ENCODE measurements around the gene ARHGDIB.

ARHGDIB gene

DNA sequence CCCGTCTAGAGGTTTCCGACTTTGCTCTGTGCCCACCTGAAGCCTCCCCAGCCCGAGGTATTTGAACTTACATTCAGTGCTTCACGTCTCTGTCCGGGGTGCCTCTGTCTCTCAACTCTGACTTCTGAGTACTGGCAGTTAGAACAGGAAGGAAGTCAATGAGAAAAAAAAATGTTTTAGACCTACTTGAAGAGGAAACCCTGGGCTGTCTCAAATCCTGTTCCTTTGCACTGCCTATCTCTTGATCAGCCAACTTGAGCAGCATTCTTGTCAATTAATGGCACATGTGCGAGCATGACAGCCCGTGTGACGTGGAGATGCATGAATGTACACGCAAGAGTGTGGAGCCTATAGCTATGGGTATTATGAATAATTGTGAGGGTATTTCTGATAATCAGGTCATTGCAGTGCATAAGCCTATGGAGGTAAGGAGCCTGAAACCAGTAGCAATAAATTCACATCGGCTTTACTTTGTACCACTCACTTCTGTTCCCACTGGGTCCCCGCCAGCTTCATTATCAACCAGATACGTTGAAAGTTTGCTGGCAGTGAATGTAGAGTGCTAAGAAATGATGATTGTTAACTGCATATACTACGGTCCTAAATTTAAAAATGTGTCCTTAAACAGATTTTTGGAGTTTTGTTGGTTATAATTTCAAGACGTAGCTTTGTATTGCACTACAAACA lies at the start of gene ARHGDIB:
TSS of gene ARHGDIB (minus strand) at position 136 of the 687 bp plus-strand sequence. CDS start 10,889 bp downstream, outside the sequence.
- DNase-seq, result peak; percentile 95

DNA sequence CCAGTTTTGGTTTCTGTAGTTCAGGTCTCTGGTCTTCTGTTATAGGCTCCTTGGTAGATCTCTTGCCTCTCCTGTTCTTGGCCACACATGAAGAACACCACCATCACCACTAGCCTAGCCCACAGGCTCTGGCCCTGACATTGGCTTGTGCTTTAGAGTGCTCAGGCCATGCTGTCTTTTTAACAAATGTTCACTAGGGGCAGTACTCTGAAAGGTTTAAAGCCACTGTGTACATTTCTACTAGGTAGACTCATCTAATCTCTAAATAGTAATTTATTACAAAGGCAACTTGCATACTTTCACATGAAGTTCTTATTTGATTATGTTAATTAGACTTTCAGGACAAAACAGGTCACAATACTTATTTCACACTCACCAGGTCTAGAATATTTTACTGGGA lies 49.8 kb upstream of the ARHGDIB start:
- DNase-seq, result no peak

DNA sequence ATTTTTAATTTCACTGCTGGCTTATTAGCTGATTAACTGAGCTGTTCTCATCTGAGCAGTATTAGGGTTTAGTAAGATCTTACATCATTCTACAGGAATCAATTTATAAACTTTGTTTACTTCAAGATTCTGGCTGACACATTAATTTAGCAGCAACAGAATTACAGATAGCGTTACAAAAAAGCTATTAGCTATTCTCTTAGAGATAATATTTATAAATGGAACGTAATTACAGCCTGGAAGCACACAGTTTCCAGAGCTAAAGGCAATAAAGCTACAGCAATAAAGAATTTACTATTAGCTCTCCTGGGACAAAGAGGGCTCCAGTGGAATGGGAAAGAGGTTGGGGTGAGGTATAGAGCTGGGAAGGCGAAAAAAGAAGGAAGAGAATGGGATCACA lies 46.1 kb upstream of the ARHGDIB start:
- DNase-seq, result no peak

DNA sequence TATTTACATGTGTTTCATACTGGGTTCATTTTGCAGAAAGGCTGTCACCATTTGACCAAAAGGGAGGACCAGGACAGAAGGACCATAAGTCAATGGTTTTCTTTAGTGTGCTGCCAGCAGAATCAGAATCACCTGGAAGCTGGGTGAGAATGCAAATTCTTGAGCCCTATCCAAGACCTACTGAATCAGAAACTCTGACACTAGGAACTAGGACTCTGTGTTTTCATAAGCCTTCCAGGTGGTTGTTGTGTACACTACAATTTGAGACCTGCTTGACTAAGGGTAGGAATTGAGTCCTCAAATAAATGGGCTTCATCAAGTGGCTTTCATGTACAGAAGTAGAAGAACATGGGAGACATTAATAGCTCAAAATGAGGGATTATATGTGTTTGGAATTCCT lies 43.7 kb upstream of the ARHGDIB start:
- DNase-seq, result no peak

DNA sequence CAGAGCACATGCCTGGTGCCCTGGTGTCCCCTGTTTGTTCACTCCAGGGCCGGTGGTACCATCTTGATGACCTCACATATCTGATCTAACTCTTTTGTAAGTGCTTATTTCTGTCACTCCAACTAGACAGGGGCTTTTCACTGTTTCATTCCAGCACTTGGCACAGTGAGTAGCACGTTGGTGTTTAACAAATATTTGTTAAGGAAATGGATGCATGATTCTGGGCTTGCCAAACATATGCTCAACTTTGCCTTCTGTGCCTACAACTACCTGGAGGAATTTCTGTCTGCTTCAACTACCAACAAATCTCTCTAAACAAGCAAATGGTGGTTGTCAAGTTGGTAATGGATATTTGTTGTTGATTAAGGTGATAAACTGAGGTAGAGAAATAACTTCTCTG lies 43.0 kb upstream of the ARHGDIB start:
- no peak for DNase-seq

GRCh38 chr12:15001733-15002382 lies 40.5 kb upstream of the ARHGDIB start:
- no peak for DNase-seq

- DNase-seq, result no peak
These were observed 39.2 kb upstream of the ARHGDIB start for GRCh38 chr12:15000575-15000974.

GRCh38 chr12:14999695-15000365 lies 38.4 kb upstream of the ARHGDIB start:
- DNase-seq, result no peak

- no peak for DNase-seq
These were observed 37.8 kb upstream of the ARHGDIB start for GRCh38 chr12:14999021-14999694.

DNA sequence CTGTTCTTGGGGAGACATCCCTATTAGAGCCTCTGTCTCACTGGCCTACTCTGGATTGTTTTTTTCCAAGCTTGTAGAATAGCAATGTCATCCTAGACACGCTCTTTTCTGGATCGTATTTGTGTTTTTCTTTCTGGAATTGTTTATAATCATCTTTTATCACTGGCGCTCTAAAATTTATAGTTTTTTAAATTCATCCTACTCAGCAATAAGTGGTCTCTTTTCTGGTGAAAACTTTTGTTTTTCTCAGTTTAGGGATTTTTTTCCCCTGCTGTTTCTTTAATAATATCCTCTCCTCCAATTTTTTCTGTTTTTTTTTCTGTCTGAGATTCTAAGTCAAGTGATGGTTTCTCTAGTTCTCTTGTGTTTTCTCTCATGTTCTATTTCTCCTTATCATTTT lies 36.6 kb upstream of the ARHGDIB start:
- no peak for DNase-seq

DNA sequence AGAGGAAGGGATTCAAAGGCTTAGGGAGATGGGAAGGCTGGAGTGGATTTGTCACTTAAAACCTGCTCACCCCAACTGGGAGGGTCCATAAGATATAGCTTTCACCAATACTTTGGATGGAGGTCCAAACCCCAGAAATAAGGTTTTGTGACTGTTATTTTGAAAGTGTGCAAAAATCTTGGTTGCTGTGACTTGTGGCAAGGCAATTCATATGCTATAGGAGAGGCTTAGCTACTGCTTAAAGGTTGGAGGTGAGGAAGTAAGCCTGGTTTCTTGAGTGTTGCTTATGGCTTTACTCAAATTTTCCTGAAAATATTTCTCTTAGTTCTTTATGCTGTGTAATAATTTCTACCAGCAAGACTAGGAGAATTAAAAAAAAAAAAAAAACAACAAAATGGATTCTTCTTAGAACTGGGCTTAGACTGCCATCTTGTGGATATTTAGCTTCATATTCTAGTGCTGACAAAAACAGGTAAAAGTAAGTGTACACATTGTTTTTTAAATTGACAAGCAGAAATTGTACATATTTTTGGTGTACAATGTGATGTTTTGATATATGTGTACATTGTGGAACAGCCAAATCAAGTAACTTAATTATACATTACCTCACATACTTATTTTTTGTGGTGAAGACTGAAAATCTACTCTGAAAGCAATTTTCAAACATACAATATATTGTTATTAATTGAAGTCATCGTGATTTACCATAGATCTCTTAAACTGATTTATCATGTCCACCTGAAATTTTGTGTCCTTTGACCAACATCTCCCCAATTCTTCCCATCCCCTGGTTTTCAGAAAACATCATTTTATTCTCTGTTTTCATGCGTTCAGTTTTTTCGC lies 34.4 kb upstream of the ARHGDIB start:
- DNase-seq, result peak; percentile 73

GRCh38 chr12:14994610-14995009 lies 33.2 kb upstream of the ARHGDIB start:
- no peak for DNase-seq

- DNase-seq, result no peak
These were observed 32.3 kb upstream of the ARHGDIB start for GRCh38 chr12:14993537-14994266.

DNA sequence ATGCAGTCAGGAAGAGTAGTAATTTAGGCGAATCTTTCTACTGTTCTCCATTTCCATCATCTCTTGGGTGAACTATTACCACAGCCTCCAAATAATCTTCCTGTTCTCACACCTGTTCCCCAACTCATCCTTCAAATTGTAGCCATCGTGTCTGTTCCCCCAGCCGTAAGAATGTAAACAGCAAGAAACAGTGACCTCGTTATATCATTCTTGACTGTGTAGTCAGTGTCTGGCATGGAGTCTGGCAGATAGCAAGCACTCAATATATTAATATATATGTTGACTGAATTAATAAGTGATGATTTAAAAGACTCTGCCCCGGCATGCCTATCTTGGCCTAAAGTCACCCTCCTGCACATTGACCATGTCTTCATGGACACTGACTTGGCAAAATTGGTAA lies 31.7 kb upstream of the ARHGDIB start:
- DNase-seq, result no peak

- DNase-seq, result no peak
These were observed 31.3 kb upstream of the ARHGDIB start for GRCh38 chr12:14992673-14993072.

DNA sequence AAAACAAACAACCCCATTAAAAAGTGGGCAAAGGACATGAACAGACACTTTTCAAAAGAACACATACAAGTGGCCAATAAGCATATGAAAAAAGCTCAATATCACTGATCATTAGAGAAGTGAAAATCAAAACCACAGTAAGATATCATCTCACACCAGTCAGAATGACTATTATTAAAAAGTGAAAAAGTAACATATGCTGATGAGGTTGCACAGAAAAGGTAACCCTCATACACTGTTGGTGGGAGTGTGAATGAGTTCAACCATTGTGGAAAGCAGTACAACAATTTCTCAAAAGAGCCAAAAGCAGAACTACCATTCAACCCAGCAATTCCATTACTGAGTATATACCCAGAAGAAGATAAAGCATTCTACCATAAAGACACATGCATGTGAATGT lies 29.7 kb upstream of the ARHGDIB start:
- DNase-seq, result no peak

GRCh38 chr12:14989790-14990189 lies 28.4 kb upstream of the ARHGDIB start:
- no peak for DNase-seq

DNA sequence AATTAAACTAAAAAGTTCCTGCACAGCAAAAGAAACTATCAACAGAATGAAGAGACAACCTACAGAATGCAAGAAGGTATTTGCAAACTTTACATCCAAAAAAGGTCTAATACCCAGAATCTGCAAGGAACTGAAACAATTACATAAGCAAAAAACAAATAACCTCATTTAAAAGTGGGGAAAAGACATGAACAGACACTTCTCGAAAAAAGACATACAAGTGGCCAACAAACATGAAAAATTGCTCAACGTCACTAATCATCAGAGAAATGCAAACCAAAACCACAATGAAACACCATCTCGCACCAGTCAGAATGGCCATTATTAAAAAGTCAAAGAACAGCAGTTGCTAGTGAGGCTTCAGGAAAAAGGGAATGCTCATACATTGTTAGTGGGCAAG lies 26.6 kb upstream of the ARHGDIB start:
- no peak for DNase-seq

GRCh38 chr12:14986449-14986848 lies 25.0 kb upstream of the ARHGDIB start:
- no peak for DNase-seq

DNA sequence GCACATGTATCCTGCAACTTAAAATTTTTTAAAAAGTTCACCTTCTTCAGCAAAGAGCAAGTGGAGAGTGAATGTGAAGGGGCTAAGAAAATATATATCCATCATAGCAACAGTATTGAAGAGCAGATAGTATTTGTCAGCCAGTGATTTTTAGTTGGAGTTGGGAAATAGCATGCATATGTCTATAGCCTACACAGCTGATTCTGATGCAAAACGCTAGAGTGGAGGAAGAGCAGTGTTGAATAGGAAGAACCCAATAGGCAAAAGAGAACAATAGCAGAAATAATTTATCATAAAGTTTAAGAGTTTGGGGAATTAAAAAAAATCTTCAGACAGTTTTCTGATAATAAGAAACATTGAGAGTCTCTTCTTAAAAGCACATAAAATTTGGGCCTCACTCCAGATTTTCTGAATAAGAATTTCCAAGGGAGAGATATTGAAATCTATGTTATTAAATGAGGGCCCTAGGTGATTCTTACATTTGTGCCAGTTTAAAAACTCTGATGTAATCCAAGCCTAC lies 23.4 kb upstream of the ARHGDIB start:
- DNase-seq, result no peak

- no peak for DNase-seq
These were observed 22.6 kb upstream of the ARHGDIB start for GRCh38 chr12:14984036-14984435.

DNA sequence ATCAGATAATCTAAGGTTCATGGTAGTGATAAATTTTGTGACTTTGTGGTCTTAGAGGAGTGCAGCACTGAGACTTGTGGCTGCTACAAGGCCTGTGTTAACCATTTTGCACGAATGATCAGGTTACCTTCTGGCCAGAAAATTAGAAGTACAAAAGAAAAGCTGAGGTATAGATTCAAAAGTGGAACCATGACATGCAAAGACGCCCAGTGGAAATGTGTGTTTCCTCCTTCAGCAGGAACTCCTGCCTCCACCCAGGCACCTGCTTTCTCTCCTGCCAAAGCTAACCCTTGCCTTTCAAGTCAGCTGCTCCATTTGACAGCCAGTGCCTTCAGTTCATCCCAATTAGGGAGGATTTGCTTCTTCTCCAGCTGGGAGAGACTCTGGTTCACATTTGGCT lies 21.6 kb upstream of the ARHGDIB start:
- DNase-seq, result no peak

Data from CD4-positive, alpha-beta T cell treated with Interleukin-17A for 1 hour (primary cell).